Vagina (tissue), 2 donors: ENCODE measurements around the gene NAA11. TPM values are rescaled to one million over a fixed set of nuclear protein-coding genes. Genes with fewer than 3 reads are reported as not detected.

ENCODE experiments used
- DNase-seq, 2 donors: peaks; one replicate each; pipeline ENCODE4 v3.0.0-alpha.2; 2017; ENCODE audit errors: extremely low spot score in 2 of 2
- H3K27ac ChIP-seq: fragments of 200-600 bp; sonication (generic); one replicate; pipeline ENCODE4 v1.5.1; 2019
- H3K27me3 ChIP-seq: fragments of 200-600 bp; sonication (generic); one replicate; pipeline ENCODE4 v1.5.1; 2019
- H3K36me3 ChIP-seq, 2 donors: fragments of 200-600 bp; sonication (generic); one replicate each; pipeline ENCODE4 v1.5.1; 2017 to 2019
- H3K4me1 ChIP-seq: fragments of 200-600 bp; sonication (generic); one replicate; pipeline ENCODE4 v1.5.1; 2019
- H3K4me3 ChIP-seq, 2 donors: fragments of 200-600 bp; sonication (generic); 1 replicate in 1 of 2; 2 replicates in 1 of 2; pipeline ENCODE4 v1.5.1; 2016 to 2019
- H3K9me3 ChIP-seq: fragments of 200-600 bp; sonication (generic); one replicate; pipeline ENCODE4 v1.5.1; 2019
- CTCF ChIP-seq, 3 experiments: fragments of 450-650 bp in 2 of 3; fragments of 200-600 bp in 1 of 3; sonication (generic) in 1 of 3; IDR thresholded peaks; one replicate each; pipeline ENCODE4 v1.5.1; 2017 to 2019; ENCODE audit warnings: antibody characterized with exemption in 3 of 3, mild to moderate bottlenecking in 2 of 3, moderate library complexity in 2 of 3
- POLR2A ChIP-seq, 2 donors: fragments of 450-650 bp; IDR thresholded peaks; one replicate each; pipeline ENCODE4 v1.6.1; 2017; ENCODE audit warnings: antibody characterized with exemption in 2 of 2, mild to moderate bottlenecking in 2 of 2, moderate library complexity in 2 of 2
- POLR2AphosphoS5 ChIP-seq, 2 donors: sonication (generic); formaldehyde crosslinking; IDR thresholded peaks; one replicate each; pipeline ENCODE4 v1.9.0; 2017; ENCODE audit warnings: antibody characterized with exemption in 2 of 2, mild to moderate bottlenecking in 2 of 2, low read depth in 1 of 2; ENCODE audit not compliant: insufficient read depth in 1 of 2
- intact Hi-C: fragments of 100-400 bp; cut with DNase I; formaldehyde crosslinking; loops from one replicate; pipeline ENCODE4 v1.15.1; 2023
- total RNA-seq: library from RNA; depleted of rRNA; stranded (reverse); fragments of >200 nt; gene quantifications from one replicate; pipeline ENCODE4 v1.2.3, GENCODE V29; 2016

Gene NAA11
- total RNA-seq, 1 donor from 2014 or later, result not detected

GRCh38 chr4:79341893-79342653 is 16.2 kb upstream of the NAA11 start:
- intact Hi-C loops, result no loop called here
- no peaks in the 10 kb centered on the region for H3K4me1 ChIP-seq
- no peaks in the 10 kb centered on the region for H3K9me3 ChIP-seq
- no peak for DNase-seq
- no peaks in the 10 kb centered on the region for H3K27me3 ChIP-seq
- H3K4me3 ChIP-seq, result no peak overlapping the region
- no peaks in the 10 kb centered on the region for H3K36me3 ChIP-seq
- H3K27ac ChIP-seq, result no peak overlapping the region
- TF ChIP-seq POLR2AphosphoS5 (IDR thresholded peaks at IDR 0.05; ENCODE audit: insufficient read depth in 1 of 2, low read depth in 1 of 2), result no peak
- no peak for TF ChIP-seq CTCF (IDR thresholded peaks at IDR 0.05)
- TF ChIP-seq POLR2A (IDR thresholded peaks at IDR 0.05), result no peak

GRCh38 chr4:79340568-79340967 is 14.7 kb upstream of the NAA11 start:
- H3K4me3 ChIP-seq, result no peak overlapping the region
- DNase-seq, result no peak
- H3K4me1 ChIP-seq, result no peaks in the 10 kb centered on the region
- intact Hi-C loops, result no loop called here
- H3K27ac ChIP-seq, result no peak overlapping the region
- TF ChIP-seq CTCF (IDR thresholded peaks at IDR 0.05) (no peak), POLR2AphosphoS5 (IDR thresholded peaks at IDR 0.05; ENCODE audit: insufficient read depth in 1 of 2, low read depth in 1 of 2) (no peak), POLR2A (IDR thresholded peaks at IDR 0.05) (no peak)
- no peaks in the 10 kb centered on the region for H3K36me3 ChIP-seq
- H3K27me3 ChIP-seq, result no peaks in the 10 kb centered on the region
- no peaks in the 10 kb centered on the region for H3K9me3 ChIP-seq

GRCh38 chr4:79338148-79338547 is 12.3 kb upstream of the NAA11 start:
- intact Hi-C loops, result no loop called here
- TF ChIP-seq POLR2AphosphoS5 (IDR thresholded peaks at IDR 0.05; ENCODE audit: insufficient read depth in 1 of 2, low read depth in 1 of 2) (no peak), POLR2A (IDR thresholded peaks at IDR 0.05) (no peak), CTCF (IDR thresholded peaks at IDR 0.05) (no peak)
- H3K4me1 ChIP-seq, result no peaks in the 10 kb centered on the region
- no peaks in the 10 kb centered on the region for H3K36me3 ChIP-seq
- H3K9me3 ChIP-seq, result no peaks in the 10 kb centered on the region
- no peak overlapping the region for H3K4me3 ChIP-seq
- no peak overlapping the region for H3K27ac ChIP-seq
- H3K27me3 ChIP-seq, result no peaks in the 10 kb centered on the region
- DNase-seq, result no peak

- intact Hi-C loops, result no loop called here
- no peak for TF ChIP-seq POLR2AphosphoS5 (IDR thresholded peaks at IDR 0.05; ENCODE audit: insufficient read depth in 1 of 2, low read depth in 1 of 2)
- no peak for TF ChIP-seq POLR2A (IDR thresholded peaks at IDR 0.05)
- no peak for TF ChIP-seq CTCF (IDR thresholded peaks at IDR 0.05)
Observed at GRCh38 chr4:79334783-79335182, 8.9 kb upstream of the NAA11 start.

GRCh38 chr4:79334341-79334740 is 8.5 kb upstream of the NAA11 start:
- no peak for TF ChIP-seq POLR2A (IDR thresholded peaks at IDR 0.05)
- TF ChIP-seq POLR2AphosphoS5 (IDR thresholded peaks at IDR 0.05; ENCODE audit: insufficient read depth in 1 of 2, low read depth in 1 of 2), result no peak
- no peak for TF ChIP-seq CTCF (IDR thresholded peaks at IDR 0.05)
- DNase-seq, result no peak
- Histone ChIP-seq H3K27me3 (no peaks in the 10 kb centered on the region), H3K9me3 (no peaks in the 10 kb centered on the region), H3K27ac (no peak overlapping the region), H3K36me3 (no peaks in the 10 kb centered on the region), H3K4me3 (no peak overlapping the region), H3K4me1 (peaks cover 6% of the 10 kb centered on the region)
- intact Hi-C loops, result no loop called here

More at GRCh38 chr4:79334783-79335182, 8.9 kb upstream of the NAA11 start:
- no peaks in the 10 kb centered on the region for H3K27me3 ChIP-seq
- H3K4me1 ChIP-seq, result peaks cover 6% of the 10 kb centered on the region
- no peak overlapping the region for H3K27ac ChIP-seq
- H3K4me3 ChIP-seq, result no peak overlapping the region
- no peaks in the 10 kb centered on the region for H3K9me3 ChIP-seq
- H3K36me3 ChIP-seq, result no peaks in the 10 kb centered on the region
- DNase-seq, result no peak
